B cell (primary cell): ENCODE measurements around the gene OGDH.

Source experiments
- CTCF ChIP-seq: fragments of 200-600 bp; IDR thresholded peaks from one replicate; pipeline ENCODE4 v1.8.0; 2022; ENCODE audit warnings: antibody characterized with exemption, mild to moderate bottlenecking
- EZH2 ChIP-seq: IDR thresholded peaks from 2 replicates; pipeline ENCODE4 v1.6.1; 2012; ENCODE audit warnings: borderline replicate concordance, low read depth, mild to moderate bottlenecking, moderate library complexity, low read length; ENCODE audit not compliant: insufficient read depth, poor library complexity, severe bottlenecking

GRCh38 chr7:44565097-44565794, 41.2 kb upstream of the OGDH start:
- peak; percentile 98 for TF ChIP-seq CTCF
- no peak for TF ChIP-seq EZH2
